GM12878 (cell line): ENCODE data around the gene SMC3. TPM values are rescaled to one million over a fixed set of nuclear protein-coding genes. Genes with fewer than 3 reads are reported as not detected.
A peak's percentile ranks its signal among the peaks of the same experiment; 100 is the strongest.

ENCODE experiments used
- ATAC-seq: fragments of 200-7000 bp; cut with Tn5 transposase; 3 replicates; pipeline ENCODE4 v1.9.1; 2020; ENCODE audit warnings: mild to moderate bottlenecking, moderate library complexity
- BruUV-seq: library from RNA; stranded (reverse); fragments of 400-500 nt; replicated peaks from 2 replicates; lab custom pipeline; 2021; lab: Mats Ljungman, UMichigan
- CTCF ChIA-PET: fragments of 300-600 bp; sonication (Branson Sonifier 250); formaldehyde crosslinking; extraction: SDS; loops from one replicate; lab custom pipeline; 2021; ENCODE audit warnings: inconsistent platforms; lab: Yijun Ruan, JAX
- POLR2A ChIA-PET: fragments of 350-600 bp; formaldehyde crosslinking; extraction: SDS; loops from one replicate; lab custom pipeline; 2021; ENCODE audit warnings: inconsistent platforms; lab: Charles Lee
- RAD21 ChIA-PET: fragments of 300-600 bp; sonication (Branson Sonifier 250); formaldehyde crosslinking; loops from one replicate; lab custom pipeline; 2023; ENCODE audit warnings: antibody characterized with exemption; ENCODE audit not compliant: unreplicated experiment; lab: Charles Lee
- SMC1A ChIA-PET: fragments of 300-600 bp; sonication (Branson Sonifier 250); formaldehyde crosslinking; loops from one replicate; lab custom pipeline; 2023; ENCODE audit not compliant: unreplicated experiment, uncharacterized antibody; lab: Charles Lee
- DNase-seq: peaks from one replicate; pipeline ENCODE4 v3.0.0-alpha.2; 2011; ENCODE audit warnings: low read depth, low spot score
- FAIRE-seq: peaks from 3 replicates; lab custom pipeline; 2011; peaks lifted over from hg19 to GRCh38; lab: Jason Lieb, UNC
- H2AFZ ChIP-seq: 2 replicates; pipeline ENCODE4 v1.6.0; 2011; ENCODE audit warnings: low read depth, low read length, control low read depth; ENCODE audit not compliant: control insufficient read depth
- H3K27ac ChIP-seq: 2 replicates; pipeline ENCODE4 v1.5.1; 2011; ENCODE audit warnings: control low read depth; ENCODE audit not compliant: control insufficient read depth, insufficient read depth
- H3K27me3 ChIP-seq, 2 experiments: replicated peaks in 1 of 2; 2 replicates each; pipeline versions ENCODE4 v1.6.0 to v1.6.1; 2011; ENCODE audit warnings: low read length in 1 of 2; ENCODE audit not compliant: control insufficient read depth in 2 of 2, insufficient read depth in 2 of 2
- H3K36me3 ChIP-seq, 2 experiments: 2 replicates each; pipeline ENCODE4 v1.5.1; 2011; ENCODE audit warnings: low read length in 1 of 2; ENCODE audit not compliant: control insufficient read depth in 2 of 2, insufficient read depth in 2 of 2
- H3K4me1 ChIP-seq: 2 replicates; pipeline ENCODE4 v1.6.1; 2011; ENCODE audit warnings: mild to moderate bottlenecking, low read length, moderate library complexity, mixed read lengths; ENCODE audit not compliant: control insufficient read depth, insufficient read depth
- H3K4me2 ChIP-seq: 2 replicates; pipeline ENCODE4 v1.6.0; 2011; ENCODE audit warnings: control low read depth; ENCODE audit not compliant: control insufficient read depth, insufficient read depth
- H3K4me3 ChIP-seq: fragments of 200-600 bp; sonication (generic); 2 replicates; pipeline ENCODE4 v1.5.1; 2016
- H3K79me2 ChIP-seq: 2 replicates; pipeline ENCODE4 v1.6.0; 2011; ENCODE audit warnings: low read length; ENCODE audit not compliant: control insufficient read depth, insufficient read depth
- H3K9ac ChIP-seq: 2 replicates; pipeline ENCODE4 v1.8.0; 2011; ENCODE audit warnings: low read length, control low read depth, mixed read lengths; ENCODE audit not compliant: control insufficient read depth, insufficient read depth
- H3K9me3 ChIP-seq: replicated peaks from 3 replicates; pipeline ENCODE4 v1.5.1; 2011; ENCODE audit warnings: mild to moderate bottlenecking, low read length; ENCODE audit not compliant: control insufficient read depth, insufficient read depth
- H4K20me1 ChIP-seq: 2 replicates; pipeline ENCODE4 v1.6.0; 2011; ENCODE audit not compliant: control insufficient read depth, insufficient read depth
- BCL11A ChIP-seq: IDR thresholded peaks from 2 replicates; pipeline ENCODE4 v1.6.1; 2011; ENCODE audit warnings: low read depth, low read length
- CHD2 ChIP-seq: IDR thresholded peaks from 2 replicates; pipeline ENCODE4 v1.6.1; 2011; ENCODE audit warnings: low read depth, low read length, improper control_type of control experiment, borderline replicate concordance
- HDGF ChIP-seq: fragments of 450-650 bp; IDR thresholded peaks from 2 replicates; pipeline ENCODE4 v1.6.1; 2016; ENCODE audit warnings: antibody characterized with exemption
- IKZF2 ChIP-seq, 2 experiments: fragments of 450-650 bp; IDR thresholded peaks; 2 replicates each; pipeline ENCODE4 v1.6.1; 2017; ENCODE audit warnings: mild to moderate bottlenecking in 2 of 2, moderate library complexity in 2 of 2
- POLR2A ChIP-seq: IDR thresholded peaks from 2 replicates; pipeline ENCODE4 v1.6.1; 2011; ENCODE audit warnings: low read depth, mild to moderate bottlenecking, low read length
- TAF1 ChIP-seq: IDR thresholded peaks from 2 replicates; pipeline ENCODE4 v1.6.1; 2011; ENCODE audit warnings: mild to moderate bottlenecking, low read depth, low read length, borderline replicate concordance
- ZNF217 ChIP-seq: fragments of 450-650 bp; IDR thresholded peaks from 2 replicates; pipeline ENCODE4 v1.6.1; 2017; ENCODE audit warnings: antibody characterized with exemption, mild to moderate bottlenecking
- WGBS: methylation state at CpG from one replicate; pipeline ENCODE4 v1.1.6; 2016; ENCODE audit warnings: low lambda C conversion rate; ENCODE audit not compliant: insufficient replicate concordance, insufficient coverage; ENCODE audit errors: missing lambda C conversion rate; 5-methylcytosine and 5-hydroxymethylcytosine counted together
- in situ Hi-C: fragments of 300-500 bp; cut with MboI; formaldehyde crosslinking; loops from 9 replicates; pipeline ENCODE4 v1.14.3; 2018; ENCODE audit warnings: mixed read lengths
- intact Hi-C: fragments of 100-400 bp; cut with micrococcal nuclease; formaldehyde crosslinking; loops from one replicate; pipeline ENCODE4 v1.14.2; 2022; ENCODE audit not compliant: unreplicated experiment
- polyA plus RNA-seq, 11 experiments: library from polyadenylated mRNA; depleted of rRNA in 4 of 11; unstranded in 6 of 11; stranded (reverse) in 5 of 11; fragments of >200 nt; fragmentation: Nextera tagmentation in 4 of 11; fragmentation: Illumina TruSeq in 1 of 11; extraction: Ambion mirVana in 4 of 11; extraction: Trizol in 1 of 11; gene quantifications; 1 replicate in 1 of 11; 2 replicates in 10 of 11; pipeline versions ENCODE4 v1.2.1 to v1.2.3, GENCODE V29; 2011 to 2016; ENCODE audit warnings: inconsistent platforms in 2 of 11, missing spikeins in 2 of 11, low read depth in 1 of 11
- total RNA-seq, 4 experiments: library from RNA; depleted of rRNA in 3 of 4; stranded (reverse); fragments of >200 nt in 3 of 4; fragmentation: Illumina TruSeq in 1 of 4; extraction: Trizol in 1 of 4; gene quantifications; 2 replicates each; pipeline versions ENCODE4 v1.2.1 to v1.2.3, GENCODE V29; 2013 to 2021
- TF ChIP-seq, protein P1 (sequence below): IDR thresholded peaks from 2 replicates; pipeline ENCODE4 v1.6.1; 2011; ENCODE audit warnings: borderline replicate concordance, low read depth, mild to moderate bottlenecking, moderate library complexity, mixed read lengths, low read length; ENCODE audit not compliant: insufficient read depth; ENCODE audit errors: extremely low read length

Gene SMC3
- total and polyA plus RNA-seq, 10 of the 15 experiments (the other 5 are each of a cell fraction or from before 2014, with no cell fraction given), result 30.4 to 123 (median 48.3) TPM

DNA sequence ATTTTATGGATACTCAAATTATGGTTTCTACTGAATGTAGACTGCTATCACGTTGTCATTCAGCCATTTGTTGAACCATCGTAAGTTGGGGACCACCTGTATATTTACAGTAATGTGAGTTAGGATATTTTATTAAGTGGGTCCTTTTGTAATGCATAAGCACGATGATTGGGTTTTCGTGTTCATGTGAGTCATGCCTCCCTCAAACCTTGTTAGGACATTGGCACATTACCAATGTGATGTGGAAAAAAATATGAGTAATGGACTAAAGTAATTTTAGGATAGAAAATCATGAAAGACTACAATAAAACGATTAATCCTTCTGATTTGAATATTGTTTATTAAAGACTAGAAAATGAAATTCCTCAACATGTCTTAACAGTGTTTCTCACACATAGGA lies 8.7 kb downstream of the SMC3 start:
- WGBS, result 91% methylated on average over 5 of the region's 5 CpGs
- ChIA-PET SMC1A (interaction anchor here (0.8 to 1.1 kb wide), 2 partner anchors 23 to 25 kb away, joined by 3 to 4 read pairs; no protein-coding TSS in a partner anchor), RAD21 (no interaction called here), POLR2A (no interaction called here), CTCF (interaction anchor here (1.0 to 1.3 kb wide), 3 partner anchors 15 to 258 kb away, joined by 3 to 4 read pairs (median 3); no protein-coding TSS in a partner anchor)
- Histone ChIP-seq H3K27ac (no peak overlapping the region), H3K9ac (no peak overlapping the region), H3K79me2 (peaks cover 42% of the 10 kb centered on the region), H3K27me3 (no peaks in the 10 kb centered on the region), H3K4me1 (no peaks in the 10 kb centered on the region; the same call in 1 of the 2 replicates), H3K9me3 (no peaks in the 10 kb centered on the region), H3K4me3 (no peak overlapping the region), H3K36me3 (peaks cover 1 to 13% of the 10 kb centered on the region in 2 experiments; a peak in 2 of 4 replicates), H2AFZ (no peak overlapping the region), H3K4me2 (no peak overlapping the region), H4K20me1 (no peaks in the 10 kb centered on the region)
- TF ChIP-seq BCL11A (no peak), CHD2 (no peak), TAF1 (no peak), POLR2A (no peak), IKZF2 (IDR thresholded peaks at IDR 0.05) (no peak), ZNF217 (no peak), HDGF (no peak)
- TF ChIP-seq, protein P1, sequence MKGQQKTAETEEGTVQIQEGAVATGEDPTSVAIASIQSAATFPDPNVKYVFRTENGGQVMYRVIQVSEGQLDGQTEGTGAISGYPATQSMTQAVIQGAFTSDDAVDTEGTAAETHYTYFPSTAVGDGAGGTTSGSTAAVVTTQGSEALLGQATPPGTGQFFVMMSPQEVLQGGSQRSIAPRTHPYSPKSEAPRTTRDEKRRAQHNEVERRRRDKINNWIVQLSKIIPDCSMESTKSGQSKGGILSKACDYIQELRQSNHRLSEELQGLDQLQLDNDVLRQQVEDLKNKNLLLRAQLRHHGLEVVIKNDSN, result no peak
- ATAC-seq (no peak), DNase-seq (no peak), FAIRE-seq (peak; percentile 54)
- no TSS peak for BruUV-seq
- intact Hi-C loops (loop anchor here (10.0 kb wide), 1 partner anchor 441 kb away; no protein-coding TSS in a partner anchor), in situ Hi-C loops (no loop called here)
